Caco-2 (cell line): ENCODE results near the gene PCK2. TPM values are rescaled to one million over a fixed set of nuclear protein-coding genes. Genes with fewer than 3 reads are reported as not detected.

Experiments
- BruUV-seq: library from RNA; stranded (reverse); fragments of 400-500 nt; replicated peaks from 2 replicates; lab custom pipeline; 2021; lab: Mats Ljungman, UMichigan
- CTCF ChIA-PET: fragments of 300-600 bp; sonication (Branson Sonifier 250); formaldehyde crosslinking; loops from one replicate; lab custom pipeline; 2022; ENCODE audit warnings: antibody characterized with exemption; lab: Charles Lee
- POLR2A ChIA-PET: fragments of 300-600 bp; sonication (Branson Sonifier 250); formaldehyde crosslinking; loops from one replicate; lab custom pipeline; 2022; ENCODE audit warnings: antibody characterized with exemption; lab: Charles Lee
- DNase-seq, 2 experiments: peaks; one replicate each; pipeline versions ENCODE4 v3.0.0 to v3.0.0-alpha.2; 2020 to 2022
- H3K27me3 ChIP-seq: replicated peaks from 2 replicates; pipeline ENCODE4 v1.6.0; 2011; ENCODE audit warnings: low read length; ENCODE audit not compliant: control insufficient read depth, insufficient read depth
- H3K36me3 ChIP-seq: 2 replicates; pipeline ENCODE4 v1.5.1; 2011; ENCODE audit warnings: low read length; ENCODE audit not compliant: control insufficient read depth, insufficient read depth
- H3K4me1 ChIP-seq: fragments of 250-450 bp; sonication (Bioruptor Pico); 2 replicates; pipeline ENCODE4 v1.5.1; 2020; ENCODE audit warnings: mild to moderate bottlenecking
- H3K4me3 ChIP-seq: 2 replicates; pipeline ENCODE4 v1.5.1; 2011; ENCODE audit warnings: low read depth, mild to moderate bottlenecking, control low read depth, low read length
- H3K9me3 ChIP-seq: fragments of 250-450 bp; sonication (Bioruptor Pico); 2 replicates; pipeline ENCODE4 v1.5.1; 2020; ENCODE audit warnings: mild to moderate bottlenecking, moderate library complexity
- H3K27ac Mint-ChIP-seq: one replicate; pipeline ENCODE4 v1.8.0; 2022; ENCODE audit warnings: mixed read lengths; ENCODE audit not compliant: unreplicated experiment
- H3K27me3 Mint-ChIP-seq: one replicate; pipeline ENCODE4 v1.8.0; 2022; ENCODE audit warnings: mixed read lengths; ENCODE audit not compliant: insufficient read depth, unreplicated experiment
- H3K36me3 Mint-ChIP-seq: one replicate; pipeline ENCODE4 v1.8.0; 2022; ENCODE audit warnings: mild to moderate bottlenecking, mixed read lengths; ENCODE audit not compliant: insufficient read depth, unreplicated experiment
- H3K4me1 Mint-ChIP-seq: one replicate; pipeline ENCODE4 v1.8.0; 2022; ENCODE audit warnings: low read depth, mixed read lengths; ENCODE audit not compliant: unreplicated experiment
- H3K4me3 Mint-ChIP-seq: one replicate; pipeline ENCODE4 v1.8.0; 2022; ENCODE audit warnings: mild to moderate bottlenecking, moderate library complexity, mixed read lengths; ENCODE audit not compliant: unreplicated experiment
- H3K9me3 Mint-ChIP-seq: one replicate; pipeline ENCODE4 v1.8.0; 2022; ENCODE audit warnings: mixed read lengths; ENCODE audit not compliant: unreplicated experiment
- CTCF ChIP-seq, 2 experiments: fragments of 200-600 bp in 1 of 2; IDR thresholded peaks; 1 replicate in 1 of 2; 2 replicates in 1 of 2; pipeline versions ENCODE4 v1.5.1 to v1.8.0; 2011 to 2022; ENCODE audit warnings: antibody characterized with exemption in 1 of 2, control low read depth in 1 of 2, inconsistent platforms in 1 of 2, low read depth in 1 of 2, low read length in 1 of 2, mild to moderate bottlenecking in 1 of 2, moderate library complexity in 1 of 2; ENCODE audit not compliant: insufficient read depth in 1 of 2, severe bottlenecking in 1 of 2, unreplicated experiment in 1 of 2
- intact Hi-C: fragments of 100-400 bp; cut with micrococcal nuclease; formaldehyde crosslinking; loops from one replicate; pipeline ENCODE4 v1.10.0; 2022; ENCODE audit not compliant: unreplicated experiment
- total RNA-seq: library from RNA; stranded (reverse); gene quantifications from 2 replicates; pipeline ENCODE4 v1.2.3, GENCODE V29; 2022

PCK2 gene
- total RNA-seq, 1 experiment from 2014 or later: 146 TPM

- ChIA-PET POLR2A (interaction anchor here (0.5 to 1.2 kb wide), 2 partner anchors 36 to 714 kb away, joined by 4 to 6 read pairs; no protein-coding TSS in a partner anchor), CTCF (interaction anchor here (1.3 to 4.1 kb wide), 2 partner anchors 12 kb away, joined by 5 to 47 read pairs; partner anchors contain the start of gene IRF9)
- Mint-ChIP-seq H3K27ac (no peak overlapping the region), H3K9me3 (no peaks in the 10 kb centered on the region), H3K27me3 (no peaks in the 10 kb centered on the region), H3K36me3 (peaks cover 62% of the 10 kb centered on the region), H3K4me3 (no peak overlapping the region), H3K4me1 (peaks cover 8% of the 10 kb centered on the region)
- Histone ChIP-seq H3K36me3 (peaks cover 5% of the 10 kb centered on the region; the same call in 1 of the 2 replicates), H3K4me1 (peaks cover 6% of the 10 kb centered on the region), H3K4me3 (no peak overlapping the region), H3K27me3 (no peaks in the 10 kb centered on the region), H3K9me3 (no peaks in the 10 kb centered on the region)
- no peak for TF ChIP-seq CTCF (IDR thresholded peaks at IDR 0.05; ENCODE audit: insufficient read depth in 1 of 2, low read depth in 1 of 2, low read length in 1 of 2, severe bottlenecking in 1 of 2, unreplicated experiment in 1 of 2)
- DNase-seq: no peak
- intact Hi-C loops: no loop called here
- no TSS peak for BruUV-seq
Measured at GRCh38 chr14:24149302-24149969, 55.3 kb downstream of the PCK2 start.

GRCh38 chr14:24150061-24150460 lies 56.0 kb downstream of the PCK2 start:
- Mint-ChIP-seq H3K27me3 (no peaks in the 10 kb centered on the region), H3K36me3 (peaks cover 62% of the 10 kb centered on the region), H3K4me1 (peaks cover 8% of the 10 kb centered on the region), H3K4me3 (no peak overlapping the region), H3K9me3 (no peaks in the 10 kb centered on the region), H3K27ac (no peak overlapping the region)
- BruUV-seq: no TSS peak
- ChIA-PET POLR2A (interaction anchor here (0.5 to 1.2 kb wide), 2 partner anchors 36 to 714 kb away, joined by 4 to 6 read pairs; no protein-coding TSS in a partner anchor), CTCF (interaction anchor here (1.3 kb wide), 1 partner anchor 11 kb away, joined by 5 read pairs; the partner anchor contains the start of gene IRF9)
- Histone ChIP-seq H3K4me1 (peaks cover 6% of the 10 kb centered on the region), H3K4me3 (no peak overlapping the region), H3K36me3 (peaks cover 4% of the 10 kb centered on the region; the same call in 1 of the 2 replicates), H3K9me3 (no peaks in the 10 kb centered on the region), H3K27me3 (no peaks in the 10 kb centered on the region)
- intact Hi-C loops: no loop called here
- no peak for TF ChIP-seq CTCF (IDR thresholded peaks at IDR 0.05; ENCODE audit: insufficient read depth in 1 of 2, low read depth in 1 of 2, low read length in 1 of 2, severe bottlenecking in 1 of 2, unreplicated experiment in 1 of 2)
- no peak for DNase-seq

- no peaks in the 10 kb centered on the region for H3K27me3 ChIP-seq
- ChIA-PET CTCF (interaction anchor here (1.3 kb wide), 1 partner anchor 11 kb away, joined by 5 read pairs; the partner anchor contains the start of gene IRF9), POLR2A (no interaction called here)
- Mint-ChIP-seq H3K36me3 (peaks cover 66% of the 10 kb centered on the region), H3K27ac (no peak overlapping the region), H3K27me3 (no peaks in the 10 kb centered on the region), H3K9me3 (no peaks in the 10 kb centered on the region), H3K4me3 (no peak overlapping the region), H3K4me1 (peaks cover 4% of the 10 kb centered on the region)
- BruUV-seq: no TSS peak
- H3K36me3 ChIP-seq: peaks cover 4% of the 10 kb centered on the region; the same call in 1 of the 2 replicates
- intact Hi-C loops: no loop called here
- no peak for DNase-seq
- peaks cover 6% of the 10 kb centered on the region for H3K4me1 ChIP-seq
- TF ChIP-seq CTCF (IDR thresholded peaks at IDR 0.05; ENCODE audit: insufficient read depth in 1 of 2, low read depth in 1 of 2, low read length in 1 of 2, severe bottlenecking in 1 of 2, unreplicated experiment in 1 of 2): no peak
- H3K4me3 ChIP-seq: no peak overlapping the region
- no peaks in the 10 kb centered on the region for H3K9me3 ChIP-seq
Measured at GRCh38 chr14:24150567-24150966, 56.5 kb downstream of the PCK2 start.
